ENCODE results near the gene MCEMP1. TPM values are rescaled to one million over a fixed set of nuclear protein-coding genes. Genes with fewer than 3 reads are reported as not detected.

Gene MCEMP1
- total RNA-seq, 2 experiments from 2014 or later: 0.22 TPM; not detected in 1

- ChIA-PET CTCF (ENCODE audit: unreplicated experiment) (no interaction called here), POLR2A (interaction anchor here (0.6 to 0.8 kb wide), 2 partner anchors 8 to 76 kb away, joined by 3 to 6 read pairs; no protein-coding TSS in a partner anchor)
- no TSS peak for BruUV-seq (replicated peaks)
- intact Hi-C loops (cut with micrococcal nuclease; ENCODE audit: unreplicated experiment): loop anchor here (2.0 kb wide), 1 partner anchor 21 kb away; the partner anchor contains the start of gene TRAPPC5
- Histone ChIP-seq H3K79me2 (ENCODE audit: insufficient read depth, low read depth, low read length) (no peaks in the 10 kb centered on the region), H3K9me3 (ENCODE audit: low read length) (no peaks in the 10 kb centered on the region), H4K20me1 (ENCODE audit: insufficient read depth, low read length) (no peaks in the 10 kb centered on the region), H3K36me3 (ENCODE audit: insufficient read depth, low read length) (no peaks in the 10 kb centered on the region), H2AFZ (ENCODE audit: low read length) (peak within 1 kb of the TSS; percentile 45; the same call in 1 of the 2 replicates), H3K4me3 (ENCODE audit: low read depth, low read length, poor library complexity, severe bottlenecking) (peak within 1 kb of the TSS; percentile 5), H3K4me1 (ENCODE audit: insufficient read depth, low read length, poor library complexity, severe bottlenecking) (peaks cover 68% of the 10 kb centered on the region), H3K4me2 (ENCODE audit: low read length) (peak within 1 kb of the TSS; percentile 50), H3K27ac (ENCODE audit: low read depth, low read length, poor library complexity, severe bottlenecking) (peak within 1 kb of the TSS; percentile 90), H3K9me2 (ENCODE audit: insufficient read depth, low read length) (no peaks in the 10 kb centered on the region)
- TF ChIP-seq CTCF (conservative IDR thresholded peaks at IDR 0.05; ENCODE audit: low read length) (no peak), EZH2phosphoT487 (IDR thresholded peaks at IDR 0.05; ENCODE audit: borderline replicate concordance, low read depth, low read length) (no peak)
- peak; percentile 88 for DNase-seq (ENCODE audit: low spot score)
Observed at GRCh38 chr19:7701654-7702457, 25.0 kb downstream of the MCEMP1 start, which contains the start of gene FCER2. TSS of gene FCER2 (minus strand) at chr19:7702131. CDS start at chr19:7699760, 2,371 bp downstream.

- Histone ChIP-seq H2AFZ (ENCODE audit: low read length) (no peak overlapping the region), H3K9me2 (ENCODE audit: insufficient read depth, low read length) (no peaks in the 10 kb centered on the region), H3K4me3 (ENCODE audit: low read depth, low read length, poor library complexity, severe bottlenecking) (no peak overlapping the region), H4K20me1 (ENCODE audit: insufficient read depth, low read length) (no peaks in the 10 kb centered on the region), H3K36me3 (ENCODE audit: insufficient read depth, low read length) (no peaks in the 10 kb centered on the region), H3K4me1 (ENCODE audit: insufficient read depth, low read length, poor library complexity, severe bottlenecking) (peaks cover 81% of the 10 kb centered on the region), H3K27ac (ENCODE audit: low read depth, low read length, poor library complexity, severe bottlenecking) (no peak overlapping the region), H3K9me3 (ENCODE audit: low read length) (no peaks in the 10 kb centered on the region), H3K79me2 (ENCODE audit: insufficient read depth, low read depth, low read length) (no peaks in the 10 kb centered on the region), H3K4me2 (ENCODE audit: low read length) (no peak overlapping the region)
- intact Hi-C loops (cut with micrococcal nuclease; ENCODE audit: unreplicated experiment): loop anchor here (2.0 kb wide), 1 partner anchor 23 kb away; the partner anchor contains the start of gene TRAPPC5
- BruUV-seq (replicated peaks): no TSS peak
- TF ChIP-seq EZH2phosphoT487 (IDR thresholded peaks at IDR 0.05; ENCODE audit: borderline replicate concordance, low read depth, low read length) (no peak), CTCF (conservative IDR thresholded peaks at IDR 0.05; ENCODE audit: low read length) (no peak)
- ChIA-PET CTCF (ENCODE audit: unreplicated experiment) (interaction anchor here (0.8 kb wide), 1 partner anchor 16 kb away, joined by 4 read pairs; no protein-coding TSS in a partner anchor), POLR2A (interaction anchor here (0.6 to 0.7 kb wide), 2 partner anchors 79 to 98 kb away, joined by 4 to 8 read pairs; no protein-coding TSS in a partner anchor)
- no peak for DNase-seq (ENCODE audit: low spot score)
Observed at GRCh38 chr19:7703332-7703731, 26.4 kb downstream of the MCEMP1 start.
